Measurements from ENCODE around the gene NPAS3. TPM values are rescaled to one million over a fixed set of nuclear protein-coding genes. Genes with fewer than 3 reads are reported as not detected.

Gene NPAS3
- total RNA-seq, 2 donors from 2014 or later = 2.4 TPM

- intact Hi-C loops (cut with DNase I) = no loop called here
- no peak for ATAC-seq
Measured at GRCh38 chr14:33657476-33657875, 718.8 kb downstream of the NPAS3 start.

GRCh38 chr14:33660248-33660647, 721.6 kb downstream of the NPAS3 start:
- DNase-seq (no peak), ATAC-seq (no peak)
- intact Hi-C loops (cut with DNase I) = no loop called here

More at GRCh38 chr14:33657476-33657875, 718.8 kb downstream of the NPAS3 start:
- no peak for DNase-seq

- intact Hi-C loops (cut with DNase I) = no loop called here
- DNase-seq = no peak
- ATAC-seq = no peak
Measured at GRCh38 chr14:33661101-33661500, 722.4 kb downstream of the NPAS3 start.

- DNase-seq = no peak
- no peak for ATAC-seq
Measured at GRCh38 chr14:33668066-33668465, 729.4 kb downstream of the NPAS3 start.

GRCh38 chr14:33669111-33669510, 730.4 kb downstream of the NPAS3 start:
- ATAC-seq (no peak), DNase-seq (no peak)
- intact Hi-C loops (cut with DNase I) = no loop called here

More at GRCh38 chr14:33668066-33668465, 729.4 kb downstream of the NPAS3 start:
- intact Hi-C loops (cut with DNase I) = no loop called here

GRCh38 chr14:33670235-33670634, 731.6 kb downstream of the NPAS3 start:
- DNase-seq = no peak
- intact Hi-C loops (cut with DNase I) = no loop called here
- no peak for ATAC-seq

GRCh38 chr14:33671556-33671955, 732.9 kb downstream of the NPAS3 start:
- intact Hi-C loops (cut with DNase I) = no loop called here
- ATAC-seq (no peak), DNase-seq (no peak)

GRCh38 chr14:33674927-33675326, 736.2 kb downstream of the NPAS3 start:
- DNase-seq = no peak
- intact Hi-C loops (cut with DNase I) = no loop called here
- no peak for ATAC-seq

- DNase-seq (no peak), ATAC-seq (no peak)
- intact Hi-C loops (cut with DNase I) = no loop called here
Measured at GRCh38 chr14:33675415-33676130, 736.9 kb downstream of the NPAS3 start.

GRCh38 chr14:33676135-33676566, 737.5 kb downstream of the NPAS3 start:
- intact Hi-C loops (cut with DNase I) = no loop called here
- DNase-seq = peak; percentile 30
- peak in 1 of 2 donors; percentile 39 for ATAC-seq

GRCh38 chr14:33676891-33677290, 738.2 kb downstream of the NPAS3 start:
- DNase-seq = no peak
- ATAC-seq = no peak
- intact Hi-C loops (cut with DNase I) = no loop called here

GRCh38 chr14:33678005-33678404, 739.3 kb downstream of the NPAS3 start:
- intact Hi-C loops (cut with DNase I) = no loop called here
- ATAC-seq (no peak), DNase-seq (no peak)

- DNase-seq (no peak), ATAC-seq (no peak)
- intact Hi-C loops (cut with DNase I) = no loop called here
Measured at GRCh38 chr14:33679025-33679424, 740.3 kb downstream of the NPAS3 start.

GRCh38 chr14:33679461-33680225, 741.0 kb downstream of the NPAS3 start:
- intact Hi-C loops (cut with DNase I) = no loop called here
- ATAC-seq (no peak), DNase-seq (no peak)

- DNase-seq (no peak), ATAC-seq (no peak)
- intact Hi-C loops (cut with DNase I) = no loop called here
Measured at GRCh38 chr14:33680873-33681272, 742.2 kb downstream of the NPAS3 start.

GRCh38 chr14:33682760-33683159, 744.1 kb downstream of the NPAS3 start:
- intact Hi-C loops (cut with DNase I) = no loop called here
- ATAC-seq (peak; percentile 70 to 90), DNase-seq (peak; percentile 56)

- intact Hi-C loops (cut with DNase I) = no loop called here
- DNase-seq (no peak), ATAC-seq (no peak)
Measured at GRCh38 chr14:33685026-33685425, 746.3 kb downstream of the NPAS3 start.

- no peak for DNase-seq
- ATAC-seq = no peak
- intact Hi-C loops (cut with DNase I) = no loop called here
Measured at GRCh38 chr14:33685698-33686097, 747.0 kb downstream of the NPAS3 start.

GRCh38 chr14:33686218-33686617, 747.5 kb downstream of the NPAS3 start:
- intact Hi-C loops (cut with DNase I) = no loop called here
- no peak for ATAC-seq
- no peak for DNase-seq

GRCh38 chr14:33686856-33687255, 748.2 kb downstream of the NPAS3 start:
- no peak for DNase-seq
- intact Hi-C loops (cut with DNase I) = no loop called here
- ATAC-seq = no peak

GRCh38 chr14:33689680-33690079, 751.0 kb downstream of the NPAS3 start:
- intact Hi-C loops (cut with DNase I) = no loop called here
- DNase-seq = no peak
- ATAC-seq = no peak

Measured in left cardiac atrium (tissue), 4 donors.